GM21381 (cell line): ENCODE measurements around the gene SDSL.

Experiments
- ATAC-seq: cut with Tn5 transposase; IDR thresholded peaks from one replicate; pipeline ENCODE4 v1.9.1; 2021; ENCODE audit warnings: mild to moderate bottlenecking, moderate library complexity; ENCODE audit not compliant: unreplicated experiment

Gene SDSL

GRCh38 chr12:113478351-113479011 is 56.3 kb downstream of the SDSL start:
- ATAC-seq, result no peak

- no peak for ATAC-seq
Observed at GRCh38 chr12:113479216-113479589, 57.0 kb downstream of the SDSL start.

GRCh38 chr12:113479590-113480335 is 57.6 kb downstream of the SDSL start:
- ATAC-seq, result no peak

GRCh38 chr12:113480336-113480971 is 58.3 kb downstream of the SDSL start:
- ATAC-seq, result no peak

GRCh38 chr12:113482334-113482733 is 60.2 kb downstream of the SDSL start:
- ATAC-seq, result no peak

- no peak for ATAC-seq
Observed at GRCh38 chr12:113485330-113485729, 63.1 kb downstream of the SDSL start.

GRCh38 chr12:113486722-113487121 is 64.5 kb downstream of the SDSL start:
- ATAC-seq, result no peak
